H1 (cell line): ENCODE data around the gene ATG5. TPM values are rescaled to one million over a fixed set of nuclear protein-coding genes. Genes with fewer than 3 reads are reported as not detected.

Source experiments
- ATF2 ChIP-seq: IDR thresholded peaks from 2 replicates; pipeline ENCODE4 v1.6.1; 2012; ENCODE audit warnings: low read length, inconsistent platforms
- BACH1 ChIP-seq: IDR thresholded peaks from 2 replicates; pipeline ENCODE4 v1.6.1; 2012; ENCODE audit warnings: low read length, improper control_type of control experiment
- CBX5 ChIP-seq: fragments of 300-800, 300-1000 bp; sonication (generic); IDR thresholded peaks from 2 replicates; pipeline ENCODE4 v1.7.1; 2016; ENCODE audit warnings: antibody characterized with exemption, low read length, low read depth
- CEBPB ChIP-seq: IDR thresholded peaks from 2 replicates; pipeline ENCODE4 v1.6.1; 2012; ENCODE audit warnings: low read depth, low read length
- CHD2 ChIP-seq: IDR thresholded peaks from 2 replicates; pipeline ENCODE4 v1.6.1; 2012; ENCODE audit warnings: low read length, improper control_type of control experiment
- EGR1 ChIP-seq: IDR thresholded peaks from 2 replicates; pipeline ENCODE4 v1.6.1; 2011; ENCODE audit warnings: low read depth, low read length, borderline replicate concordance
- EP300 ChIP-seq, 2 experiments: IDR thresholded peaks; 1 replicate in 1 of 2; 2 replicates in 1 of 2; pipeline ENCODE4 v1.6.1; 2011 to 2012; ENCODE audit warnings: low read depth in 2 of 2, low read length in 2 of 2, mild to moderate bottlenecking in 2 of 2, borderline replicate concordance in 1 of 2, inconsistent platforms in 1 of 2, moderate library complexity in 1 of 2
- EZH2 ChIP-seq: fragments of 200-600 bp; sonication (generic); IDR thresholded peaks from 2 replicates; pipeline ENCODE4 v1.7.1; 2012; ENCODE audit warnings: low read depth, mild to moderate bottlenecking, moderate library complexity, low read length, inconsistent platforms; ENCODE audit not compliant: severe bottlenecking
- GTF2F1 ChIP-seq: IDR thresholded peaks from 2 replicates; pipeline ENCODE4 v1.6.1; 2012; ENCODE audit warnings: low read depth, low read length, improper control_type of control experiment, borderline replicate concordance
- JUND ChIP-seq: IDR thresholded peaks from 2 replicates; pipeline ENCODE4 v1.6.1; 2011; ENCODE audit warnings: mild to moderate bottlenecking, improper control_type of control experiment, low read length
- KDM5A ChIP-seq: fragments of 200-600 bp; IDR thresholded peaks from 2 replicates; pipeline ENCODE4 v1.7.1; 2012; ENCODE audit warnings: mild to moderate bottlenecking, low read length, inconsistent platforms, mixed read lengths
- MAFK ChIP-seq: IDR thresholded peaks from 2 replicates; pipeline ENCODE4 v1.6.1; 2012; ENCODE audit warnings: low read depth, mild to moderate bottlenecking, improper control_type of control experiment, low read length
- NRF1 ChIP-seq: IDR thresholded peaks from 2 replicates; pipeline ENCODE4 v1.6.1; 2011; ENCODE audit warnings: mild to moderate bottlenecking, low read depth, low read length, improper control_type of control experiment
- PHF8 ChIP-seq: fragments of 200-600 bp; sonication (generic); conservative IDR thresholded peaks from 2 replicates; pipeline ENCODE4 v1.7.1; 2012; ENCODE audit warnings: low read depth, mild to moderate bottlenecking, inconsistent platforms, low read length, moderate library complexity
- POLR2AphosphoS5 ChIP-seq: IDR thresholded peaks from 2 replicates; pipeline ENCODE4 v1.6.1; 2011; ENCODE audit warnings: low read depth, low read length
- RFX5 ChIP-seq: IDR thresholded peaks from 2 replicates; pipeline ENCODE4 v1.6.1; 2011; ENCODE audit warnings: low read depth, low read length, improper control_type of control experiment, borderline replicate concordance
- SIRT6 ChIP-seq: IDR thresholded peaks from one replicate; pipeline ENCODE4 v1.7.1; 2012; ENCODE audit warnings: low read length, inconsistent platforms
- SP4 ChIP-seq: IDR thresholded peaks from 2 replicates; pipeline ENCODE4 v1.6.1; 2012; ENCODE audit warnings: low read length, inconsistent platforms
- SUZ12 ChIP-seq: fragments of 200-600 bp; sonication (generic); IDR thresholded peaks from 2 replicates; pipeline ENCODE4 v1.6.1; 2012; ENCODE audit warnings: mild to moderate bottlenecking, inconsistent platforms, low read length, moderate library complexity, mixed read lengths
- TAF7 ChIP-seq: optimal IDR thresholded peaks from 2 replicates; pipeline ENCODE3; 2011; ENCODE audit warnings: low read depth, mild to moderate bottlenecking, inconsistent platforms, low read length, moderate library complexity, borderline replicate concordance
- TBP ChIP-seq: IDR thresholded peaks from 2 replicates; pipeline ENCODE4 v1.6.1; 2011; ENCODE audit warnings: low read depth, low read length, improper control_type of control experiment
- polyA plus RNA-seq, 7 experiments: library from polyadenylated mRNA; depleted of rRNA in 3 of 7; stranded (reverse) in 5 of 7; unstranded in 2 of 7; fragments of >200 nt in 5 of 7; fragments of 200-250 nt in 2 of 7; gene quantifications; 1 replicate in 5 of 7; 2 replicates in 1 of 7; 4 replicates in 1 of 7; pipeline versions ENCODE4 v1.2.1 to v1.2.3, GENCODE V29; 2011 to 2013; ENCODE audit warnings: missing spikeins in 2 of 7, mixed read lengths in 2 of 7
- total RNA-seq: library from RNA; stranded (reverse); fragmentation: NEBNext Ultra II Directional; extraction: Animal tissue kit (Norgen Biotek cat#: 25700); gene quantifications from 2 replicates; pipeline ENCODE4 v1.2.1, GENCODE V29; 2021

Gene ATG5
- total and polyA plus RNA-seq, 2 of the 8 experiments (the other 6 are each of a cell fraction or from before 2014, with no cell fraction given): 18.2 to 39.0 TPM

- TF ChIP-seq CEBPB (no peak; the same call in 1 of the 2 replicates), TAF7 (peak; percentile 86), GTF2F1 (peak; percentile 70; the same call in 1 of the 2 replicates), SP4 (peak; percentile 82; the same call in 1 of the 2 replicates), EGR1 (no peak), MAFK (peak; percentile 52; the same call in 1 of the 2 replicates), BACH1 (peak; percentile 79), TBP (peak; percentile 88), CBX5 (no peak), JUND (peak; percentile 95), SUZ12 (no peak), SIRT6 (no peak), ATF2 (peak; percentile 13; the same call in 1 of the 2 replicates), RFX5 (peak; percentile 40; the same call in 1 of the 2 replicates), NRF1 (peak; percentile 73), KDM5A (peak; percentile 76), CHD2 (peak; percentile 34; the same call in 1 of the 2 replicates), PHF8 (peak; percentile 95), EP300 (IDR thresholded peaks at IDR 0.05; ENCODE audit: borderline replicate concordance in 1 of 2, low read depth in 2 of 2, low read length in 2 of 2) (peak in 1 of 2 experiments; percentile 69; a peak in 1 of 3 replicates), EZH2 (no peak), POLR2AphosphoS5 (peak; percentile 92)
Measured at GRCh38 chr6:106325336-106326178, at the start of gene ATG5 (continued).
